Lung (tissue), 12 donors: ENCODE data around the gene MST1. TPM values are rescaled to one million over a fixed set of nuclear protein-coding genes. Genes with fewer than 3 reads are reported as not detected.

ENCODE experiments used
- ATAC-seq: fragments of 200-7000 bp; cut with Tn5 transposase; one replicate; pipeline ENCODE4 v1.9.1; 2020; ENCODE audit warnings: moderate number of reproducible peaks; ENCODE audit not compliant: insufficient read depth, low FRiP score
- DNase-seq, 3 donors: peaks; one replicate each; pipeline ENCODE4 v3.0.0-alpha.2; 2013 to 2017
- H3K27ac ChIP-seq, 2 donors: one replicate each; pipeline ENCODE4 v1.5.1; 2013; ENCODE audit warnings: mild to moderate bottlenecking in 2 of 2, moderate library complexity in 2 of 2, control low read depth in 1 of 2, inconsistent platforms in 1 of 2, low read depth in 1 of 2, low read length in 1 of 2
- H3K27me3 ChIP-seq, 3 donors: one replicate each; pipeline ENCODE4 v1.5.1; 2013; ENCODE audit warnings: low read length in 2 of 3; ENCODE audit not compliant: control insufficient read depth in 3 of 3, insufficient read depth in 3 of 3
- H3K36me3 ChIP-seq, 4 donors: one replicate each; pipeline ENCODE4 v1.5.1; 2013; ENCODE audit warnings: low read length in 4 of 4, mild to moderate bottlenecking in 1 of 4, moderate library complexity in 1 of 4; ENCODE audit not compliant: control insufficient read depth in 4 of 4, insufficient read depth in 4 of 4
- H3K4me1 ChIP-seq, 5 donors: one replicate each; pipeline ENCODE4 v1.5.1; 2013; ENCODE audit warnings: low read length in 5 of 5, mild to moderate bottlenecking in 2 of 5, moderate library complexity in 1 of 5; ENCODE audit not compliant: control insufficient read depth in 5 of 5, insufficient read depth in 5 of 5
- H3K4me3 ChIP-seq: one replicate; pipeline ENCODE4 v1.5.1; 2013; ENCODE audit warnings: mild to moderate bottlenecking, control low read depth, moderate library complexity
- H3K9ac ChIP-seq, 2 donors: one replicate each; pipeline ENCODE4 v1.5.1; 2013; ENCODE audit warnings: low read length in 2 of 2, control low read depth in 1 of 2; ENCODE audit not compliant: insufficient read depth in 1 of 2
- H3K9me3 ChIP-seq, 4 donors: one replicate each; pipeline ENCODE4 v1.5.1; 2013; ENCODE audit warnings: low read length in 3 of 4, mild to moderate bottlenecking in 1 of 4, moderate library complexity in 1 of 4; ENCODE audit not compliant: control insufficient read depth in 4 of 4, insufficient read depth in 3 of 4
- CTCF ChIP-seq: IDR thresholded peaks from 2 replicates; pipeline ENCODE4 v1.5.1; 2012; ENCODE audit warnings: mild to moderate bottlenecking; ENCODE audit errors: control extremely low read depth, extremely low read depth
- WGBS, 2 donors: extraction: QIAGEN DNeasy Blood & Tissue Kit; methylation state at CpG; one replicate each; pipeline ENCODE4 v1.1.7; 2013; 5-methylcytosine and 5-hydroxymethylcytosine counted together
- polyA plus RNA-seq, 2 donors: library from polyadenylated mRNA; stranded (reverse); fragments of 200-250 nt; gene quantifications; one replicate each; pipeline ENCODE4 v1.2.1, GENCODE V29; 2013
- total RNA-seq, 2 donors: library from RNA; depleted of rRNA in 1 of 2; stranded (reverse); fragments of >200 nt in 1 of 2; gene quantifications; one replicate each; pipeline ENCODE4 v1.2.1, GENCODE V29; 2014 to 2021
- donor health status: control.
- donor health status: control.
- donor health status: Bipolar disorder and iron deficiency.
- donor health status: healthy.
- donor health status: DM: yes; HTN: yes; CAD: no.

The MST1 gene
- total and polyA plus RNA-seq, 4 donors = 8.3 to 27.0 (median 17.2) TPM

DNA sequence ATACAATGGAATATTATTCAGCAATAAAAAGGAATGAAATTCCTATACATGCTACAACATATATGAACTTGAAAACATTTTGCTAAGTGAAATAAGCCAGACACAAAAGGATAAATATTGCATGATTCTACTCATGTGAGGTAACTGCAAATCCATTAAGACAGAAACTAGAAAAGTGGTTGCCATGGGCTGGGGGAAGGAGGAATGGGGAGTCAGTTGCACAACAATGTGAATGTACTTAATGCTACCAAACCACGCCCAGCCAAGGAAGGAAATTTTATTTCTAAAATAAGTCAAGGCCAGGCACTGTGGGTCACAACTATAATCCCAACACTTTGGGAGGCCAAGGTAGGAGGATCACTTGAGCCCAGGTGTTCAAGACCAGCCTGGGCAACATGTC lies 44.3 kb upstream of the MST1 start:
- no peaks in the 10 kb centered on the region for H3K27me3 ChIP-seq
- H3K27ac ChIP-seq = no peak overlapping the region
- TF ChIP-seq CTCF = no peak
- H3K4me1 ChIP-seq = no peaks in the 10 kb centered on the region
- peaks cover 17 to 55% (median 37%) of the 10 kb centered on the region in 4 donors for H3K36me3 ChIP-seq
- H3K9me3 ChIP-seq = no peaks in the 10 kb centered on the region
- ATAC-seq = no peak
- no peak for DNase-seq
- WGBS, 2 donors = 50 to 79% methylated on average over 1 of the region's 1 CpG
- H3K9ac ChIP-seq = no peak overlapping the region
- H3K4me3 ChIP-seq = no peak overlapping the region

GRCh38 chr3:49732597-49732996 lies 43.3 kb upstream of the MST1 start:
- no peaks in the 10 kb centered on the region for H3K9me3 ChIP-seq
- H3K27me3 ChIP-seq = no peaks in the 10 kb centered on the region
- H3K9ac ChIP-seq = no peak overlapping the region
- DNase-seq (no peak), ATAC-seq (no peak)
- WGBS, 2 donors = 91 to 95% methylated on average over 11 of the region's 11 CpGs
- no peaks in the 10 kb centered on the region for H3K4me1 ChIP-seq
- H3K4me3 ChIP-seq = no peak overlapping the region
- H3K36me3 ChIP-seq = peaks cover 10 to 54% (median 35%) of the 10 kb centered on the region in 4 donors
- H3K27ac ChIP-seq = no peak overlapping the region
- no peak for TF ChIP-seq CTCF

GRCh38 chr3:49729966-49730609 lies 40.8 kb upstream of the MST1 start:
- WGBS, 2 donors = 98 to 99% methylated on average over 4 of the region's 4 CpGs
- Histone ChIP-seq H3K4me1 (no peaks in the 10 kb centered on the region), H3K27me3 (no peaks in the 10 kb centered on the region), H3K4me3 (no peak overlapping the region), H3K36me3 (peaks cover 10 to 46% (median 41%) of the 10 kb centered on the region in 4 donors), H3K9ac (no peak overlapping the region), H3K27ac (no peak overlapping the region), H3K9me3 (no peaks in the 10 kb centered on the region)
- ATAC-seq = no peak
- no peak for DNase-seq
- TF ChIP-seq CTCF = no peak

DNA sequence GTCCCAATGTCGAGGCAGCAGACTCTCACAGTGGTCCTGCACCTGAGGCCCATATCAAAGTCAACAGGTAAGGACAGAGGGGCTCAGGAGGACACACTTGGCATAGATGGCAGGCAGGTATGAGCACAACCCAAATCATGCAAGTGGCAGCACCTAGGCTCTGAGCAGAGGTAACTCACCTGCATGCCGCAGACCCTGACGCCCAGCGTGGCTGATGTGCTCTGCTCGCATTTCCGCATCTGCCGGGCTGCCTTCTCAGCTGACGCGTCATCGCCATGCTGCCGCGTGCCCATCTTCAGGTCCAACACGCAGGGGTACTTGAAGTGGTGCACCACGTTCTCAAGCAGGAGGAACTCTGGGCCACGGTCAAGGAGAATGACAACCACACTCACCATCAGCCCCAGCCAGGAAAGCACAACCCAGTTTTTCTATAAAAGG lies 38.7 kb upstream of the MST1 start:
- Histone ChIP-seq H3K36me3 (peaks cover 10 to 40% (median 34%) of the 10 kb centered on the region in 4 donors), H3K9me3 (no peaks in the 10 kb centered on the region), H3K9ac (no peak overlapping the region), H3K4me3 (no peak overlapping the region), H3K4me1 (peaks cover 0 to 13% (median 3%) of the 10 kb centered on the region in 5 donors), H3K27ac (no peak overlapping the region), H3K27me3 (no peaks in the 10 kb centered on the region)
- no peak for DNase-seq
- WGBS, 2 donors = 95% methylated on average over 15 of the region's 15 CpGs
- ATAC-seq = no peak
- TF ChIP-seq CTCF = no peak
